Mesendoderm (in vitro differentiated cells): ENCODE data around the gene CACNA1H.

Experiments used
- DNase-seq: peaks from one replicate; pipeline ENCODE4 v3.0.0; 2013
- H2AK5ac ChIP-seq: 2 replicates; pipeline ENCODE4 v1.6.1; 2013; ENCODE audit warnings: low read length, inconsistent platforms
- H2BK120ac ChIP-seq: 2 replicates; pipeline ENCODE4 v1.6.1; 2013; ENCODE audit warnings: low read depth, mild to moderate bottlenecking, low read length, moderate library complexity, mixed read lengths
- H2BK15ac ChIP-seq: replicated peaks from 2 replicates; pipeline ENCODE4 v1.6.1; 2013; ENCODE audit warnings: low read depth, mild to moderate bottlenecking, moderate library complexity
- H2BK5ac ChIP-seq: 2 replicates; pipeline ENCODE4 v1.6.1; 2013; ENCODE audit warnings: low read length, inconsistent platforms
- H3K18ac ChIP-seq: 2 replicates; pipeline ENCODE4 v1.6.1; 2013; ENCODE audit warnings: mild to moderate bottlenecking, low read length, mixed read lengths
- H3K23ac ChIP-seq: one replicate; pipeline ENCODE4 v1.6.1; 2013; ENCODE audit warnings: low read length
- H3K27ac ChIP-seq: 2 replicates; pipeline ENCODE4 v1.5.1; 2013; ENCODE audit warnings: low read depth, mild to moderate bottlenecking, inconsistent platforms, low read length, moderate library complexity
- H3K27me3 ChIP-seq: 2 replicates; pipeline ENCODE4 v1.6.1; 2013; ENCODE audit warnings: low read length, control low read depth, mild to moderate bottlenecking, inconsistent platforms; ENCODE audit not compliant: insufficient read depth, poor library complexity
- H3K36me3 ChIP-seq: 2 replicates; pipeline ENCODE4 v1.6.1; 2013; ENCODE audit warnings: low read length, inconsistent platforms; ENCODE audit not compliant: control insufficient read depth, insufficient read depth
- H3K4ac ChIP-seq: one replicate; pipeline ENCODE4 v1.6.1; 2013; ENCODE audit warnings: low read depth, mild to moderate bottlenecking, low read length, moderate library complexity
- H3K4me1 ChIP-seq: 2 replicates; pipeline ENCODE4 v1.6.1; 2013; ENCODE audit warnings: low read depth, low read length, inconsistent platforms; ENCODE audit not compliant: control insufficient read depth
- H3K4me2 ChIP-seq: 2 replicates; pipeline ENCODE4 v1.6.1; 2013; ENCODE audit warnings: low read length
- H3K4me3 ChIP-seq: 2 replicates; pipeline ENCODE4 v1.5.1; 2013; ENCODE audit warnings: mild to moderate bottlenecking, low read length
- H3K56ac ChIP-seq: one replicate; pipeline ENCODE4 v1.6.1; 2013; ENCODE audit warnings: low read length
- H3K79me1 ChIP-seq: 2 replicates; pipeline ENCODE4 v1.6.1; 2013; ENCODE audit warnings: low read length, inconsistent platforms
- H3K79me2 ChIP-seq: 2 replicates; pipeline ENCODE4 v1.6.1; 2013; ENCODE audit warnings: mild to moderate bottlenecking, low read length; ENCODE audit not compliant: control insufficient read depth, insufficient read depth
- H3K9ac ChIP-seq: 2 replicates; pipeline ENCODE4 v1.6.1; 2013; ENCODE audit warnings: low read length, inconsistent platforms
- H4K5ac ChIP-seq: one replicate; pipeline ENCODE4 v1.6.1; 2013; ENCODE audit warnings: low read length
- H4K8ac ChIP-seq: one replicate; pipeline ENCODE4 v1.6.1; 2013; ENCODE audit warnings: low read depth, mild to moderate bottlenecking, control low read depth, low read length, moderate library complexity
- WGBS: extraction: QIAGEN DNeasy Blood & Tissue Kit; methylation state at CpG from one replicate; pipeline ENCODE4 v1.1.7; 2013; ENCODE audit warnings: low lambda C conversion rate, missing lambda C conversion rate; ENCODE audit not compliant: insufficient coverage; ENCODE audit errors: extremely low coverage; 5-methylcytosine and 5-hydroxymethylcytosine counted together

CACNA1H gene

GRCh38 chr16:1211451-1212268 lies 58.8 kb downstream of the CACNA1H start:
- no peak overlapping the region for H3K9ac ChIP-seq

GRCh38 chr16:1212616-1213194 lies 59.8 kb downstream of the CACNA1H start:
- Histone ChIP-seq H3K27ac (no peak overlapping the region), H3K18ac (no peak overlapping the region), H3K4me2 (no peak overlapping the region), H3K23ac (no peak overlapping the region), H4K8ac (no peak overlapping the region), H2BK15ac (no peak overlapping the region), H2AK5ac (no peak overlapping the region), H4K5ac (no peak overlapping the region), H3K56ac (no peak overlapping the region), H3K9ac (no peak overlapping the region), H3K36me3 (no peaks in the 10 kb centered on the region), H3K4ac (no peak overlapping the region), H3K4me1 (no peaks in the 10 kb centered on the region), H2BK120ac (no peak overlapping the region), H3K4me3 (no peak overlapping the region), H3K79me1 (no peaks in the 10 kb centered on the region), H3K27me3 (no peaks in the 10 kb centered on the region), H3K79me2 (no peaks in the 10 kb centered on the region), H2BK5ac (no peak overlapping the region)
- no CpG with 5 or more reads among the region's 40 CpGs for WGBS
- no peak for DNase-seq

More at GRCh38 chr16:1211451-1212268, 58.8 kb downstream of the CACNA1H start:
- Histone ChIP-seq H2BK120ac (no peak overlapping the region), H4K8ac (no peak overlapping the region), H3K23ac (no peak overlapping the region), H3K27me3 (no peaks in the 10 kb centered on the region), H3K79me2 (no peaks in the 10 kb centered on the region), H2BK15ac (no peak overlapping the region), H3K56ac (no peak overlapping the region), H3K27ac (no peak overlapping the region), H3K79me1 (no peaks in the 10 kb centered on the region), H2BK5ac (no peak overlapping the region), H3K4ac (no peak overlapping the region), H3K4me3 (no peak overlapping the region), H4K5ac (no peak overlapping the region), H3K4me1 (no peaks in the 10 kb centered on the region), H3K18ac (no peak overlapping the region), H2AK5ac (no peak overlapping the region), H3K36me3 (no peaks in the 10 kb centered on the region), H3K4me2 (no peak overlapping the region)
- WGBS, result no CpG with 5 or more reads among the region's 65 CpGs
- DNase-seq, result no peak

- Histone ChIP-seq H4K5ac (no peak overlapping the region), H3K4me2 (no peak overlapping the region), H2BK15ac (no peak overlapping the region), H2BK5ac (no peak overlapping the region), H3K18ac (no peak overlapping the region), H3K56ac (no peak overlapping the region), H3K9ac (no peak overlapping the region), H3K4me3 (no peak overlapping the region), H2AK5ac (no peak overlapping the region), H3K4ac (no peak overlapping the region), H3K27me3 (no peaks in the 10 kb centered on the region), H3K79me2 (no peaks in the 10 kb centered on the region), H3K27ac (no peak overlapping the region), H3K23ac (no peak overlapping the region), H3K4me1 (no peaks in the 10 kb centered on the region), H4K8ac (no peak overlapping the region), H2BK120ac (no peak overlapping the region), H3K36me3 (no peaks in the 10 kb centered on the region), H3K79me1 (no peaks in the 10 kb centered on the region)
- no CpG with 5 or more reads among the region's 8 CpGs for WGBS
- DNase-seq, result no peak
Measured at GRCh38 chr16:1213231-1213630, 60.3 kb downstream of the CACNA1H start.

GRCh38 chr16:1213796-1214372 lies 61.0 kb downstream of the CACNA1H start:
- no peak for DNase-seq
- H2BK5ac ChIP-seq, result no peak overlapping the region

GRCh38 chr16:1214719-1215118 lies 61.8 kb downstream of the CACNA1H start:
- H3K4me2 ChIP-seq, result no peak overlapping the region
- no peaks in the 10 kb centered on the region for H3K4me1 ChIP-seq
- no peak overlapping the region for H3K56ac ChIP-seq
- H3K4me3 ChIP-seq, result no peak overlapping the region
- H3K79me1 ChIP-seq, result no peaks in the 10 kb centered on the region
- H3K79me2 ChIP-seq, result no peaks in the 10 kb centered on the region
- H3K27me3 ChIP-seq, result no peaks in the 10 kb centered on the region
- H3K23ac ChIP-seq, result no peak overlapping the region
- no peak overlapping the region for H4K5ac ChIP-seq
- no peak overlapping the region for H2AK5ac ChIP-seq
- H2BK120ac ChIP-seq, result no peak overlapping the region
- DNase-seq, result no peak
- no peak overlapping the region for H4K8ac ChIP-seq
- WGBS, result no CpG with 5 or more reads among the region's 16 CpGs
- H3K18ac ChIP-seq, result no peak overlapping the region
- H3K27ac ChIP-seq, result no peak overlapping the region
- H3K9ac ChIP-seq, result no peak overlapping the region
- no peak overlapping the region for H3K4ac ChIP-seq
- H2BK5ac ChIP-seq, result no peak overlapping the region
- H2BK15ac ChIP-seq, result no peak overlapping the region
- no peaks in the 10 kb centered on the region for H3K36me3 ChIP-seq

More at GRCh38 chr16:1213796-1214372, 61.0 kb downstream of the CACNA1H start:
- H2BK120ac ChIP-seq, result no peak overlapping the region
- H3K4ac ChIP-seq, result no peak overlapping the region
- no peaks in the 10 kb centered on the region for H3K4me1 ChIP-seq
- H3K79me1 ChIP-seq, result no peaks in the 10 kb centered on the region
- no peak overlapping the region for H3K4me2 ChIP-seq
- H3K18ac ChIP-seq, result no peak overlapping the region
- H3K23ac ChIP-seq, result no peak overlapping the region
- no peak overlapping the region for H3K9ac ChIP-seq
- no peak overlapping the region for H2AK5ac ChIP-seq
- no peak overlapping the region for H3K27ac ChIP-seq
- H4K8ac ChIP-seq, result no peak overlapping the region
- WGBS, result no CpG with 5 or more reads among the region's 25 CpGs
- H4K5ac ChIP-seq, result no peak overlapping the region
- no peaks in the 10 kb centered on the region for H3K27me3 ChIP-seq
- no peak overlapping the region for H3K4me3 ChIP-seq
- no peaks in the 10 kb centered on the region for H3K79me2 ChIP-seq
- no peaks in the 10 kb centered on the region for H3K36me3 ChIP-seq
- H3K56ac ChIP-seq, result no peak overlapping the region
- H2BK15ac ChIP-seq, result no peak overlapping the region
